Progenitor cell of endocrine pancreas (in vitro differentiated cells): ENCODE results near the gene SIGLEC6. TPM values are rescaled to one million over a fixed set of nuclear protein-coding genes. Genes with fewer than 3 reads are reported as not detected.

ENCODE experiments used
- DNase-seq: peaks from one replicate; pipeline ENCODE4 v3.0.0; 2021; ENCODE audit warnings: low spot score; ENCODE audit not compliant: unreplicated experiment
- H3K27ac Mint-ChIP-seq: 2 replicates; pipeline ENCODE4 v1.8.0; 2021; ENCODE audit warnings: mild to moderate bottlenecking, moderate library complexity, mixed read lengths
- H3K27me3 Mint-ChIP-seq: 2 replicates; pipeline ENCODE4 v1.8.0; 2021; ENCODE audit warnings: mixed read lengths
- H3K36me3 Mint-ChIP-seq: 2 replicates; pipeline ENCODE4 v1.8.0; 2022; ENCODE audit warnings: mixed read lengths; ENCODE audit not compliant: insufficient read depth
- H3K4me1 Mint-ChIP-seq: 2 replicates; pipeline ENCODE4 v1.8.0; 2021; ENCODE audit warnings: low read depth, mixed read lengths
- H3K4me3 Mint-ChIP-seq: 2 replicates; pipeline ENCODE4 v1.8.0; 2021; ENCODE audit warnings: low read depth, mild to moderate bottlenecking, moderate library complexity, mixed read lengths
- H3K9me3 Mint-ChIP-seq: 2 replicates; pipeline ENCODE4 v1.8.0; 2021; ENCODE audit warnings: low read depth, mixed read lengths
- total RNA-seq: library from RNA; stranded (reverse); gene quantifications from 2 replicates; pipeline ENCODE4 v1.2.1, GENCODE V29; 2021
- TF ChIP-seq, protein P1 (sequence below): fragments of 200-600 bp; sonication (generic); IDR thresholded peaks from one replicate; pipeline ENCODE4 v1.5.0; 2021; ENCODE audit warnings: antibody characterized with exemption, mild to moderate bottlenecking; ENCODE audit not compliant: unreplicated experiment

SIGLEC6 gene
- total RNA-seq, 1 donor from 2014 or later = not detected

GRCh38 chr19:51508059-51508733 lies 23.3 kb downstream of the SIGLEC6 start:
- H3K27ac Mint-ChIP-seq = no peak overlapping the region
- DNase-seq = no peak
- TF ChIP-seq, protein P1, sequence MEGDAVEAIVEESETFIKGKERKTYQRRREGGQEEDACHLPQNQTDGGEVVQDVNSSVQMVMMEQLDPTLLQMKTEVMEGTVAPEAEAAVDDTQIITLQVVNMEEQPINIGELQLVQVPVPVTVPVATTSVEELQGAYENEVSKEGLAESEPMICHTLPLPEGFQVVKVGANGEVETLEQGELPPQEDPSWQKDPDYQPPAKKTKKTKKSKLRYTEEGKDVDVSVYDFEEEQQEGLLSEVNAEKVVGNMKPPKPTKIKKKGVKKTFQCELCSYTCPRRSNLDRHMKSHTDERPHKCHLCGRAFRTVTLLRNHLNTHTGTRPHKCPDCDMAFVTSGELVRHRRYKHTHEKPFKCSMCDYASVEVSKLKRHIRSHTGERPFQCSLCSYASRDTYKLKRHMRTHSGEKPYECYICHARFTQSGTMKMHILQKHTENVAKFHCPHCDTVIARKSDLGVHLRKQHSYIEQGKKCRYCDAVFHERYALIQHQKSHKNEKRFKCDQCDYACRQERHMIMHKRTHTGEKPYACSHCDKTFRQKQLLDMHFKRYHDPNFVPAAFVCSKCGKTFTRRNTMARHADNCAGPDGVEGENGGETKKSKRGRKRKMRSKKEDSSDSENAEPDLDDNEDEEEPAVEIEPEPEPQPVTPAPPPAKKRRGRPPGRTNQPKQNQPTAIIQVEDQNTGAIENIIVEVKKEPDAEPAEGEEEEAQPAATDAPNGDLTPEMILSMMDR = no peak
- no peaks in the 10 kb centered on the region for H3K4me1 Mint-ChIP-seq
- no peaks in the 10 kb centered on the region for H3K36me3 Mint-ChIP-seq
- H3K27me3 Mint-ChIP-seq = peaks cover 23% of the 10 kb centered on the region
- H3K9me3 Mint-ChIP-seq = peaks cover 5% of the 10 kb centered on the region
- H3K4me3 Mint-ChIP-seq = no peak overlapping the region

GRCh38 chr19:51507640-51508058 lies 23.8 kb downstream of the SIGLEC6 start:
- Mint-ChIP-seq H3K36me3 (no peaks in the 10 kb centered on the region), H3K27ac (no peak overlapping the region), H3K27me3 (peaks cover 21% of the 10 kb centered on the region), H3K4me3 (no peak overlapping the region), H3K4me1 (no peaks in the 10 kb centered on the region), H3K9me3 (peaks cover 7% of the 10 kb centered on the region)
- DNase-seq = no peak
- TF ChIP-seq, protein P1 = no peak

GRCh38 chr19:51507192-51507591 lies 24.3 kb downstream of the SIGLEC6 start:
- peaks cover 7% of the 10 kb centered on the region for H3K9me3 Mint-ChIP-seq
- no peaks in the 10 kb centered on the region for H3K4me1 Mint-ChIP-seq
- no peaks in the 10 kb centered on the region for H3K36me3 Mint-ChIP-seq
- peaks cover 19% of the 10 kb centered on the region for H3K27me3 Mint-ChIP-seq
- no peak overlapping the region for H3K27ac Mint-ChIP-seq
- TF ChIP-seq, protein P1 = no peak
- no peak for DNase-seq
- no peak overlapping the region for H3K4me3 Mint-ChIP-seq

DNA sequence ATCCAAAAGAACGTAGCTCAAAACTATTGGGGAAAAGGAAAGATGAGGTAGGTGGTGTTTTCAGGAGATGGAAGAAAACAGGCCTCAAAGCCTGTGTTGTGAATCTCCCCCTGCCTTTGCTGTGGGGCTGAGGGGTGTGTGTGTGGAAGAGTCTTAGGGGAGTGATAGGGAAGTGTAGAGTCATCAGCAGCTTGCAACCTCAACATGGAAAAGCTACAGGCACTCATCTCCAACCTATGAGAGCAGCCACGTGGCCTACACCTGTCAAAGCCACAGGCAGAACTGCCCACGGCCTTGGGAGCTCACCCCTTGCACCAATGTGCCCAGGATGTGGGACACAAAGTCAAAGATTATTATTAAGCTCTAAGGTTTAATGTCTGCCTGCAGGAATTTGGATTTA lies 25.6 kb downstream of the SIGLEC6 start:
- H3K27me3 Mint-ChIP-seq = peaks cover 14% of the 10 kb centered on the region
- no peaks in the 10 kb centered on the region for H3K4me1 Mint-ChIP-seq
- TF ChIP-seq, protein P1 = no peak
- no peaks in the 10 kb centered on the region for H3K36me3 Mint-ChIP-seq
- no peak overlapping the region for H3K27ac Mint-ChIP-seq
- no peak for DNase-seq
- no peak overlapping the region for H3K4me3 Mint-ChIP-seq
- peaks cover 7% of the 10 kb centered on the region for H3K9me3 Mint-ChIP-seq

DNA sequence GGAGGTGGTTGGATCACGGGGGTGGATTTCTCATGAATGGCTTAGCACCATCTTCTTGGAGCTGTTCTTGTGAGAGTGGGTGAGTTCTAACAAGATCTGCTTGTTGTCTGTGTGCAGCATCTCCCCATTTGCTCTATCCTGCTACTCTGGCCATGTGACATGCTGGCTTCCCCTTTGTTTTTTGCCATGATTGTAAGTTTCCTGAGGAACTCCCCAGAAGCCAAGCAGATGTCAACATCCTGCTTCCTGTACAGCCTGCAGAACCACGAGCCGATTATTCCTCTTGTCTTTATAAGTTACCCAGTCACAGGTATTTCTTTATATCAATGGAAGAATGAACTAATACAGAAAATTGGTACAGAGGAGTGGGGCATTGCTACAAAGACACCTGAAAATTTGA lies 27.6 kb downstream of the SIGLEC6 start:
- Mint-ChIP-seq H3K9me3 (peaks cover 7% of the 10 kb centered on the region), H3K27ac (no peak overlapping the region)

More for the DNA sequence above, 27.6 kb downstream of the SIGLEC6 start:
- H3K4me1 Mint-ChIP-seq = no peaks in the 10 kb centered on the region
- no peak overlapping the region for H3K4me3 Mint-ChIP-seq
- TF ChIP-seq, protein P1 = no peak
- peaks cover 10% of the 10 kb centered on the region for H3K27me3 Mint-ChIP-seq
- DNase-seq = no peak
- no peaks in the 10 kb centered on the region for H3K36me3 Mint-ChIP-seq
